Erythroblast (primary cell): ENCODE results near the gene MAPK6.
A peak's percentile ranks its signal among the peaks of the same experiment; 100 is the strongest.
"Not testable (repeated sequence)": the region's sequence is repeated elsewhere in the genome, so short reads cannot be mapped to it uniquely, and the experiment has no call there.

ENCODE experiments used
- DNase-seq, 2 experiments: peaks; one replicate each; lab custom pipeline; 2025; lab: John Stamatoyannopoulos, UW
- GATA1 ChIP-seq: IDR thresholded peaks from 2 replicates; pipeline ENCODE4 v1.6.1; 2011; ENCODE audit warnings: low read depth, mild to moderate bottlenecking, control low read depth, low read length, moderate library complexity
- POLR2A ChIP-seq: IDR thresholded peaks from 2 replicates; pipeline ENCODE4 v1.6.1; 2011; ENCODE audit warnings: mild to moderate bottlenecking, low read length

MAPK6 gene

DNA sequence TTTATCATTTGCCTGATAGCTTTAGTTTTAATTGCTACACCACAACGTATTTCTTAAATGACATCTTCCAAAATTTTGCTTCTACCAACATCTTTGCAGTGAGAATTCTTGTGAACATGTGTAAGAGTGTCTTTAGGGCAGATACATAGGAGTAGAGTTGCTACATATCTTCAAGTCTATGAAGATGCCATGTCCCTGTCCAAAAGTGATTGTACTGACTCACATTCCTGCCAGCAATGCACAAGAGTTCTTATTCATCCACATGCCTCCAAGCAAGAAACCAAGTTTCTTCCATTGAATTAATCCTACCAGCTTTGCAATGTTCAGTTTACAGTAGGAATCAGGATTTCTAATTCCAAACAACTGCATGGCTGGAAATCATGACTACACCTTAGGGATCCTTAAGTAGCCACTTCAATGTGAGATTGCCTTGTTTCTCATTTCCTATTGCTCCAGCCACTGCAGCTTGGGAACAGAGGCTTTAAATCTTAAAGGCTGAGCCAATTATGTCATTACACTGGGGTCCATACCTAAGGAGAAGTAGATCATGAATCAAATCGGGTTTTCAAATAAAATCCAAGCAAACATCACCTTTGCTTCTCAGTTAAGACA is 49.1 kb downstream of the MAPK6 start:
- TF ChIP-seq GATA1 (no peak), POLR2A (no peak)
- DNase-seq, result peak in 1 of 2 experiments; percentile 17

GRCh38 chr15:52069559-52069958 is 50.5 kb downstream of the MAPK6 start:
- no peak for DNase-seq
- TF ChIP-seq GATA1 (no peak), POLR2A (no peak)

GRCh38 chr15:52071570-52071969 is 52.6 kb downstream of the MAPK6 start:
- DNase-seq, result no peak
- TF ChIP-seq GATA1 (no peak), POLR2A (no peak)

- no peak for TF ChIP-seq GATA1
- no peak for TF ChIP-seq POLR2A
- DNase-seq, result peak; percentile 14 to 64
Observed at GRCh38 chr15:52076889-52077781, 58.1 kb downstream of the MAPK6 start.

GRCh38 chr15:52078197-52078875 is 59.3 kb downstream of the MAPK6 start:
- peak in 1 of 2 experiments; percentile 41 for DNase-seq
- TF ChIP-seq POLR2A (no peak), GATA1 (no peak)

- DNase-seq, result peak; percentile 76 to 88
- TF ChIP-seq POLR2A, result no peak
- TF ChIP-seq GATA1, result no peak
Observed at GRCh38 chr15:52078876-52079700, 60.1 kb downstream of the MAPK6 start.

GRCh38 chr15:52080031-52080430 is 61.0 kb downstream of the MAPK6 start:
- DNase-seq, result no peak

GRCh38 chr15:52080706-52081392 is 61.8 kb downstream of the MAPK6 start:
- TF ChIP-seq POLR2A, result no peak
- no peak for TF ChIP-seq GATA1
- DNase-seq, result no peak

More at GRCh38 chr15:52080031-52080430, 61.0 kb downstream of the MAPK6 start:
- TF ChIP-seq GATA1 (no peak), POLR2A (no peak)

DNA sequence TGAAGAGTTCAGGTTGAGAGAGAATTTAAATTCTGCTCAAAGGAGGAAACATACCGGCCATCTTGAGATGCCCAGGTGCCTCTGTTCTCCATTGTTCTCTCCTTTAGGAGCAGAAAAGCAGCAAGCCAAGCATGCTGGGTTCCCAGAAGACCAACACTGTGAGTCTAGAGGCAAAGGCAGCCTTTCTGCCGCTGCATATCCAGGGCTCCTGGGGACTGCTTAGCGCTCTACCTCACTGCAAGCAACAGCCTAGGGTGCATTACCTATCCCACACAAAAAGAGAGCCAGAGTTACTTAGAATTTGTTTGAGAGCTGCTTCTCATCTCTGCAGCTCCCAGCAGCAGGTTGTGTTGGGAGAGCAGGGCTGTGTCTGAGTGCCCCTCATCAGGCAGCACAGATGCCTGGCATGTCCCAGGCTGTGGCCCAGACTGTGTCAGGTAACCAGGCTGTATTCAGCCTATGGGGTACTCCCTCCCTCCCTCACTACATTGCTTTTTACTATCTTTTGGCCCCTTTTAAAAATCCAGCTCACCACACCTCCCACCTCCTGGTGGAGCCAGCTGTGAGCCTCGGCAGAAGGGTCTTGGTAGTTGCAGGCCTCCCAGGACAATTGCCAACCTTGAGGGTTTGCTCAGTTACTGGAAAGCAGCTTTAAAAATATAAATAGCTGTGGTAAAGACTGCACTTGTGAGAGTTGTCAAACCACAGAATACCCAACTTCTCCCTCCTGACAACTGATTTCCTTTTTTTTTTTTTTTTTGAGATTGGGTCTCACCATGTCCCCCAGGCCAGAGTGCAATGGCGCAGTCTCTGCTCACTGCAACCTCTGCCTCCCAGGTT is 63.4 kb downstream of the MAPK6 start:
- no peak for TF ChIP-seq GATA1
- no peak for TF ChIP-seq POLR2A
- DNase-seq, result no peak

- not testable (repeated sequence) for DNase-seq
Observed at GRCh38 chr15:52083037-52083359, 64.0 kb downstream of the MAPK6 start.

DNA sequence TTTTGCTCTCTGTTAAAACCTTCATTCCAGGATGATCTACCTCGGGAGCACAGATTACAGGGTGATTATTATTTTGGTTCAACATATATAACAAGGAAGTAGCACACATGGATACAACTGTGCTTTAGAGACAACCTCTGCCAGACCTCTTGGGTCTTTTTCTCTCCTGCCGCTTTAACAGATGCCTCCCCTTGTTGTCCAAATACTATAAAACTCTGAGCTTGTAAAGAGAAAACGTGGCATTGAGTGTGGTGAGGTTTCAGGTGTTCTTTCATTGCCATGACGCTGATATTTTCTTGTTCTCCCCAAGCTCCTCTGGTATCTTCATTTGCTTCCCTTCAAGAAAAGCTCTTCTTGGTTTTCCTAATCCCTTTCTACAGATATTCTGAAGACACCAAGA is 64.6 kb downstream of the MAPK6 start:
- DNase-seq, result no peak
- no peak for TF ChIP-seq POLR2A
- TF ChIP-seq GATA1, result no peak

- no peak for DNase-seq
- TF ChIP-seq POLR2A (no peak), GATA1 (no peak)
Observed at GRCh38 chr15:52085299-52085698, 66.3 kb downstream of the MAPK6 start.
